A673 (cell line): ENCODE results near the gene USP2. TPM values are rescaled to one million over a fixed set of nuclear protein-coding genes. Genes with fewer than 3 reads are reported as not detected.

ENCODE experiments used
- BruUV-seq: library from RNA; stranded (reverse); fragments of 400-500 nt; replicated peaks from 2 replicates; lab custom pipeline; 2021; lab: Mats Ljungman, UMichigan
- CTCF ChIA-PET: fragments of 300-600 bp; sonication (Branson Sonifier 250); formaldehyde crosslinking; loops from one replicate; lab custom pipeline; 2022; ENCODE audit warnings: antibody characterized with exemption; lab: Charles Lee
- POLR2A ChIA-PET: fragments of 300-600 bp; sonication (Branson Sonifier 250); formaldehyde crosslinking; loops from one replicate; lab custom pipeline; 2022; ENCODE audit warnings: antibody characterized with exemption; ENCODE audit not compliant: low non-redundant PET; lab: Charles Lee
- DNase-seq: peaks from one replicate; pipeline ENCODE4 v3.0.0-alpha.2; 2015; ENCODE audit warnings: low spot score
- H3K27ac ChIP-seq: fragments of 200-600 bp; sonication (generic); 2 replicates; pipeline ENCODE4 v1.5.1; 2016; ENCODE audit warnings: mixed run types, low read depth, mild to moderate bottlenecking, mixed read lengths, antibody characterized with exemption, low read length; ENCODE audit not compliant: poor library complexity, severe bottlenecking
- H3K27me3 ChIP-seq: fragments of 200-600 bp; sonication (generic); replicated peaks from 2 replicates; pipeline ENCODE4 v1.6.1; 2017; ENCODE audit warnings: mixed run types, low read depth, mild to moderate bottlenecking, mixed read lengths, antibody characterized with exemption, low read length; ENCODE audit not compliant: insufficient read depth, poor library complexity
- H3K36me3 ChIP-seq: fragments of 200-600 bp; sonication (generic); 2 replicates; pipeline ENCODE4 v1.6.1; 2016; ENCODE audit warnings: mixed run types, mild to moderate bottlenecking, mixed read lengths, antibody characterized with exemption, low read length; ENCODE audit not compliant: insufficient read depth, poor library complexity, severe bottlenecking
- H3K4me1 ChIP-seq: fragments of 200-600 bp; sonication (generic); 2 replicates; pipeline ENCODE4 v1.6.1; 2017; ENCODE audit warnings: mixed run types, mild to moderate bottlenecking, mixed read lengths, antibody characterized with exemption, low read length; ENCODE audit not compliant: insufficient read depth, poor library complexity, severe bottlenecking
- H3K4me3 ChIP-seq: fragments of 200-600 bp; sonication (generic); 2 replicates; pipeline ENCODE4 v1.5.1; 2016; ENCODE audit warnings: low read depth, mixed run types, mild to moderate bottlenecking, mixed read lengths, low read length; ENCODE audit not compliant: poor library complexity, severe bottlenecking
- H3K9me3 ChIP-seq: fragments of 200-600 bp; sonication (generic); 2 replicates; pipeline ENCODE4 v1.6.1; 2016; ENCODE audit warnings: mixed run types, low read depth, mild to moderate bottlenecking, mixed read lengths, antibody characterized with exemption, low read length; ENCODE audit not compliant: poor library complexity, severe bottlenecking
- EZH2 ChIP-seq: fragments of 200-600 bp; sonication (generic); IDR thresholded peaks from 2 replicates; pipeline ENCODE4 v1.6.1; 2017; ENCODE audit warnings: borderline replicate concordance, low read depth, mild to moderate bottlenecking, mixed read lengths, antibody characterized with exemption, low read length; ENCODE audit not compliant: poor library complexity, severe bottlenecking
- intact Hi-C: fragments of 100-400 bp; cut with micrococcal nuclease; formaldehyde crosslinking; loops from one replicate; pipeline ENCODE4 v1.10.0; 2022; ENCODE audit not compliant: unreplicated experiment
- total RNA-seq: library from RNA; stranded (reverse); gene quantifications from 2 replicates; pipeline ENCODE4 v1.2.3, GENCODE V29; 2021
- TF ChIP-seq, protein P1 (sequence below): fragments of 300-800, 200-600 bp; sonication (generic); conservative IDR thresholded peaks from 2 replicates; pipeline ENCODE4 v1.5.1; 2017; ENCODE audit warnings: low read depth, mild to moderate bottlenecking, antibody characterized with exemption, low read length, moderate library complexity, mixed read lengths

USP2 gene
- total RNA-seq, 1 experiment from 2014 or later: 4.8 TPM

DNA sequence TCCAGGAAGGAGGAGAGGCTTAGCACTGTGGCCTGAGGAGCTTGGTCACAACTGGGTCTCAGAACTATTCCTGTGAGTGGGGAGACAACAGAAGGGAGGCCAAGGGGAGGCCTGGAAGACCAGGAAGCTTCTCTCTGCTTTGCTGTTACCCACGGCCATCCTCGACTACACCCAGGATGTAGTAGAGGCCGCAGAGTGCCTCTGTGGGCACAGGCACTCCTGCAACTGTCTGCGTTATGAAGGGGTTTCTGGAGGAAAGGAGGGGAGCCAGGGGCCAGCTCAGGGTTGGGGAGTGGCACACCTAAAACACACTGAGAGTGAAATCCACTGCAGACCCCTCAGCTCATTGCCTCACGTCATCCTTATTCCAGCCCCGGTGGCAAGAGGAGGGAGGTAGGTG lies 31.2 kb downstream of the USP2 start:
- no peak for DNase-seq
- TF ChIP-seq, protein P1, sequence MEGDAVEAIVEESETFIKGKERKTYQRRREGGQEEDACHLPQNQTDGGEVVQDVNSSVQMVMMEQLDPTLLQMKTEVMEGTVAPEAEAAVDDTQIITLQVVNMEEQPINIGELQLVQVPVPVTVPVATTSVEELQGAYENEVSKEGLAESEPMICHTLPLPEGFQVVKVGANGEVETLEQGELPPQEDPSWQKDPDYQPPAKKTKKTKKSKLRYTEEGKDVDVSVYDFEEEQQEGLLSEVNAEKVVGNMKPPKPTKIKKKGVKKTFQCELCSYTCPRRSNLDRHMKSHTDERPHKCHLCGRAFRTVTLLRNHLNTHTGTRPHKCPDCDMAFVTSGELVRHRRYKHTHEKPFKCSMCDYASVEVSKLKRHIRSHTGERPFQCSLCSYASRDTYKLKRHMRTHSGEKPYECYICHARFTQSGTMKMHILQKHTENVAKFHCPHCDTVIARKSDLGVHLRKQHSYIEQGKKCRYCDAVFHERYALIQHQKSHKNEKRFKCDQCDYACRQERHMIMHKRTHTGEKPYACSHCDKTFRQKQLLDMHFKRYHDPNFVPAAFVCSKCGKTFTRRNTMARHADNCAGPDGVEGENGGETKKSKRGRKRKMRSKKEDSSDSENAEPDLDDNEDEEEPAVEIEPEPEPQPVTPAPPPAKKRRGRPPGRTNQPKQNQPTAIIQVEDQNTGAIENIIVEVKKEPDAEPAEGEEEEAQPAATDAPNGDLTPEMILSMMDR: no peak
- no peak for TF ChIP-seq EZH2
- Histone ChIP-seq H3K4me3 (no peak overlapping the region), H3K9me3 (no peaks in the 10 kb centered on the region), H3K4me1 (no peaks in the 10 kb centered on the region), H3K36me3 (no peaks in the 10 kb centered on the region), H3K27me3 (no peaks in the 10 kb centered on the region), H3K27ac (no peak overlapping the region)
- ChIA-PET POLR2A (no interaction called here), CTCF (interaction anchor here (1.5 kb wide), 1 partner anchor 10 kb away, joined by 6 read pairs; no protein-coding TSS in a partner anchor)
- intact Hi-C loops: loop anchor here (10.0 kb wide), 1 partner anchor 754 kb away; no protein-coding TSS in a partner anchor
- BruUV-seq: no TSS peak

GRCh38 chr11:119347940-119348605 lies 33.4 kb downstream of the USP2 start:
- Histone ChIP-seq H3K4me3 (no peak overlapping the region), H3K27me3 (no peaks in the 10 kb centered on the region), H3K4me1 (no peaks in the 10 kb centered on the region), H3K9me3 (no peaks in the 10 kb centered on the region), H3K36me3 (no peaks in the 10 kb centered on the region), H3K27ac (no peak overlapping the region)
- CTCF ChIA-PET: interaction anchor here (0.7 to 1.2 kb wide), 3 partner anchors 10 to 28 kb away, joined by 3 to 4 read pairs (median 4); no protein-coding TSS in a partner anchor
- DNase-seq: no peak
- BruUV-seq: no TSS peak
- intact Hi-C loops: no loop called here
- POLR2A ChIA-PET: no interaction called here
- no peak for TF ChIP-seq EZH2
- TF ChIP-seq, protein P1: no peak

- Histone ChIP-seq H3K27me3 (no peaks in the 10 kb centered on the region), H3K4me1 (no peaks in the 10 kb centered on the region), H3K27ac (no peak overlapping the region), H3K36me3 (no peaks in the 10 kb centered on the region), H3K4me3 (no peak overlapping the region), H3K9me3 (no peaks in the 10 kb centered on the region)
- TF ChIP-seq EZH2: no peak
- BruUV-seq: no TSS peak
- intact Hi-C loops: no loop called here
- ChIA-PET POLR2A (no interaction called here), CTCF (interaction anchor here (1.2 kb wide), 1 partner anchor 9 kb away, joined by 4 read pairs; no protein-coding TSS in a partner anchor)
- DNase-seq: no peak
Measured at GRCh38 chr11:119347242-119347641, 34.2 kb downstream of the USP2 start.

- no peak within 1 kb of the TSS for H3K4me3 ChIP-seq
- CTCF ChIA-PET: no interaction called here
- intact Hi-C loops: no loop called here
- no peak within 1 kb of the TSS for H3K27ac ChIP-seq
- TF ChIP-seq, protein P1: no peak
- TF ChIP-seq EZH2: no peak
- H3K27me3 ChIP-seq: no peaks in the 10 kb centered on the region
- POLR2A ChIA-PET: no interaction called here
- no peaks in the 10 kb centered on the region for H3K36me3 ChIP-seq
- H3K4me1 ChIP-seq: no peaks in the 10 kb centered on the region
- BruUV-seq: no TSS peak
- no peaks in the 10 kb centered on the region for H3K9me3 ChIP-seq
- no peak for DNase-seq
Measured at GRCh38 chr11:119346605-119347004, 34.9 kb downstream of the USP2 start, which contains the start of gene MFRP. MFRP (minus strand) TSS chr11:119346705; CDS start chr11:119346513, 192 bp downstream.
